MM.1S (cell line): ENCODE results near the gene USP24.

Experiments
- DNase-seq: peaks from one replicate; pipeline ENCODE4 v3.0.0-alpha.2; 2015
- H2AFZ ChIP-seq: fragments of 300-600 bp; sonication (generic); 2 replicates; pipeline ENCODE4 v1.6.0; 2016; ENCODE audit warnings: antibody characterized with exemption, low read length
- H3F3A ChIP-seq: fragments of 300-600 bp; sonication (generic); 2 replicates; pipeline ENCODE4 v1.6.1; 2016; ENCODE audit warnings: mild to moderate bottlenecking, antibody characterized with exemption, low read length, moderate library complexity, mixed read lengths; ENCODE audit not compliant: insufficient read depth
- H3K27ac ChIP-seq: fragments of 300-600 bp; sonication (generic); 2 replicates; pipeline ENCODE4 v1.5.1; 2016; ENCODE audit warnings: mild to moderate bottlenecking, low read length
- H3K27me3 ChIP-seq: fragments of 300-600 bp; sonication (generic); replicated peaks from 2 replicates; pipeline ENCODE4 v1.6.0; 2016; ENCODE audit warnings: low read length; ENCODE audit not compliant: insufficient read depth
- H3K36me3 ChIP-seq: fragments of 300-600 bp; sonication (generic); replicated peaks from 2 replicates; pipeline ENCODE4 v1.6.1; 2016; ENCODE audit warnings: mild to moderate bottlenecking, low read length, mixed read lengths; ENCODE audit not compliant: insufficient read depth
- H3K4me1 ChIP-seq: fragments of 300-600 bp; sonication (generic); 2 replicates; pipeline ENCODE4 v1.6.1; 2016; ENCODE audit warnings: low read length, mixed read lengths
- H3K4me2 ChIP-seq: fragments of 300-600 bp; sonication (generic); 2 replicates; pipeline ENCODE4 v1.6.0; 2016; ENCODE audit warnings: low read depth, low read length
- H3K4me3 ChIP-seq: fragments of 300-600 bp; sonication (generic); 2 replicates; pipeline ENCODE4 v1.5.1; 2016; ENCODE audit warnings: low read length, mixed read lengths
- H3K79me2 ChIP-seq: fragments of 300-600 bp; sonication (generic); 2 replicates; pipeline ENCODE4 v1.6.1; 2016; ENCODE audit warnings: mixed run types, low read length, mixed read lengths
- H3K9ac ChIP-seq: fragments of 300-600 bp; sonication (generic); 2 replicates; pipeline ENCODE4 v1.6.1; 2016; ENCODE audit warnings: low read length, mixed read lengths
- H3K9me2 ChIP-seq: fragments of 300-600 bp; sonication (generic); replicated peaks from 2 replicates; pipeline ENCODE4 v1.6.1; 2016; ENCODE audit warnings: mild to moderate bottlenecking, low read length, mixed read lengths; ENCODE audit not compliant: insufficient read depth
- H3K9me3 ChIP-seq: fragments of 300-600 bp; sonication (generic); replicated peaks from 2 replicates; pipeline ENCODE4 v1.6.1; 2016; ENCODE audit warnings: mild to moderate bottlenecking, low read length, mixed read lengths; ENCODE audit not compliant: insufficient read depth
- H4K20me1 ChIP-seq: fragments of 300-600 bp; sonication (generic); 2 replicates; pipeline ENCODE4 v1.6.1; 2016; ENCODE audit warnings: mild to moderate bottlenecking, low read length, moderate library complexity, mixed read lengths; ENCODE audit not compliant: insufficient read depth
- EZH2 ChIP-seq: fragments of 300-600 bp; sonication (generic); optimal IDR thresholded peaks from 2 replicates; pipeline ENCODE3; 2017; ENCODE audit warnings: low read depth, mild to moderate bottlenecking, antibody characterized with exemption, low read length, mixed read lengths
- EZH2phosphoT487 ChIP-seq: fragments of 300-600 bp; sonication (generic); IDR thresholded peaks from 2 replicates; pipeline ENCODE4 v1.6.1; 2018; ENCODE audit warnings: antibody characterized with exemption, low read length
- TF ChIP-seq, protein P1 (sequence below): fragments of 300-600 bp; sonication (generic); IDR thresholded peaks from 2 replicates; pipeline ENCODE4 v1.5.1; 2016; ENCODE audit warnings: antibody characterized with exemption, low read length, mixed read lengths

Gene USP24

DNA sequence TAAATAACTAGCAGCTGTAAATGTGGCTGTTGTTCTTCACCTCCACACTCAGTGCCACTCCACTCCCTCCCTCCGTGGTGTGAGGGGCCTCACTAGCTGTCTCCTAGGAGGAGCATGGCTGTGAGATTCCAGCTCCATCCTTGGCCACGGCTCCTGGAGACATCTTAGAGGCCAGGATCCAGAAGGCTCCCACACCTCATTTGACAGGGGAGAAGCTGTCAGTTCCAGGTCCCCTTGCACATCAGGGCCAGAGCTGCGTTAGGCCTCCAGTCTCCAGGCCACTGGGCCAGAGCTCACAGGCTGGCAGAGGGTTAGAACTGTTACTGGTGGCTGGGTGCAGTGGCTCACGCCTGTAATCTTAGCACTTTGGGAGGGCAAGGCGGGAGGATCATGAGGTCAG, 160.8 kb downstream of the USP24 start:
- no peaks in the 10 kb centered on the region for H3K36me3 ChIP-seq
- no peak overlapping the region for H3K27ac ChIP-seq
- H3K27me3 ChIP-seq, result no peaks in the 10 kb centered on the region
- H3K4me2 ChIP-seq, result no peak overlapping the region
- no peaks in the 10 kb centered on the region for H4K20me1 ChIP-seq
- no peaks in the 10 kb centered on the region for H3F3A ChIP-seq
- no peaks in the 10 kb centered on the region for H3K79me2 ChIP-seq
- DNase-seq, result no peak
- H3K9me3 ChIP-seq, result no peaks in the 10 kb centered on the region
- H2AFZ ChIP-seq, result no peak overlapping the region
- H3K9ac ChIP-seq, result no peak overlapping the region
- no peak for TF ChIP-seq EZH2phosphoT487
- TF ChIP-seq, protein P1, sequence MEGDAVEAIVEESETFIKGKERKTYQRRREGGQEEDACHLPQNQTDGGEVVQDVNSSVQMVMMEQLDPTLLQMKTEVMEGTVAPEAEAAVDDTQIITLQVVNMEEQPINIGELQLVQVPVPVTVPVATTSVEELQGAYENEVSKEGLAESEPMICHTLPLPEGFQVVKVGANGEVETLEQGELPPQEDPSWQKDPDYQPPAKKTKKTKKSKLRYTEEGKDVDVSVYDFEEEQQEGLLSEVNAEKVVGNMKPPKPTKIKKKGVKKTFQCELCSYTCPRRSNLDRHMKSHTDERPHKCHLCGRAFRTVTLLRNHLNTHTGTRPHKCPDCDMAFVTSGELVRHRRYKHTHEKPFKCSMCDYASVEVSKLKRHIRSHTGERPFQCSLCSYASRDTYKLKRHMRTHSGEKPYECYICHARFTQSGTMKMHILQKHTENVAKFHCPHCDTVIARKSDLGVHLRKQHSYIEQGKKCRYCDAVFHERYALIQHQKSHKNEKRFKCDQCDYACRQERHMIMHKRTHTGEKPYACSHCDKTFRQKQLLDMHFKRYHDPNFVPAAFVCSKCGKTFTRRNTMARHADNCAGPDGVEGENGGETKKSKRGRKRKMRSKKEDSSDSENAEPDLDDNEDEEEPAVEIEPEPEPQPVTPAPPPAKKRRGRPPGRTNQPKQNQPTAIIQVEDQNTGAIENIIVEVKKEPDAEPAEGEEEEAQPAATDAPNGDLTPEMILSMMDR, result no peak
- TF ChIP-seq EZH2, result no peak
- no peak overlapping the region for H3K4me3 ChIP-seq
- no peaks in the 10 kb centered on the region for H3K4me1 ChIP-seq
- no peaks in the 10 kb centered on the region for H3K9me2 ChIP-seq

DNA sequence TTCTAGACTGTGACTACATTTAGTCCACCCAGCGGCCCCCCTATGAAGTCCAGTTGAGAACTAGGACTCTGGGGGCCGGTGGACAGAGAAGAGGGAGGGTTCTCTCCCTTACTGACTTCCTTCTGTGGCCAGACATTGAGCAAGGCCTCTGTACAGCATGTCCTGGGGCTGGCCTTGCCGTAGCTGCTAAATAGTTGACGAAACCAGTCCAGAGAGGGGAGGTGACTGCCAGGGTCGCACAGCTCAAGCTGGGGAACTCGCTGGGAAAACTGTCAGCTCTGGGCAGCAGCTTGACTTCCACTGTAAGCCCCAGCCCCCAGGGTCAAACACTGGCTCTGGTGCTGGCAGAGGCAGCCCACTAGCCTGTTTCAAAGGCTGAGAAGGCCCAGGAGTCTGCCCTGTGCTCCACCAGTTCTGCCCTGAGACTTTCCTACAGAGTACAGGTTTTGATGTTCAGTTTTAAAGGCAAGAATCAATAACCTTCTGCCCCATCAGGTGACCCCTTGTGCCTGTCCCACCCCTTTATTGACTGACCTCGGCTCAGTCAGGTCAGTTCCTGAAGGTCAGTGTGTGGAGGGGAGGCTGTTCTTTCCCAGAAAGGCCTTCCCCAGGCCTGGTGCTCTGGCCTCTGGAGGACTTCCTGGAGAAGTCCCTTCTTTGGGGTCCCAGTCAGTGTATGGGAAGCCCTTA, 161.8 kb downstream of the USP24 start:
- DNase-seq, result no peak
- H3K4me2 ChIP-seq, result no peak overlapping the region
- no peak overlapping the region for H3K4me3 ChIP-seq
- H3K9me2 ChIP-seq, result no peaks in the 10 kb centered on the region
- no peaks in the 10 kb centered on the region for H3K27me3 ChIP-seq
- H3K9ac ChIP-seq, result no peak overlapping the region
- no peak overlapping the region for H3K27ac ChIP-seq
- no peak for TF ChIP-seq EZH2
- TF ChIP-seq EZH2phosphoT487, result no peak
- TF ChIP-seq, protein P1, result no peak
- H3K79me2 ChIP-seq, result no peaks in the 10 kb centered on the region
- H3K9me3 ChIP-seq, result no peaks in the 10 kb centered on the region
- H3F3A ChIP-seq, result no peaks in the 10 kb centered on the region
- H2AFZ ChIP-seq, result no peak overlapping the region
- no peaks in the 10 kb centered on the region for H3K36me3 ChIP-seq
- no peaks in the 10 kb centered on the region for H4K20me1 ChIP-seq
- H3K4me1 ChIP-seq, result no peaks in the 10 kb centered on the region

DNA sequence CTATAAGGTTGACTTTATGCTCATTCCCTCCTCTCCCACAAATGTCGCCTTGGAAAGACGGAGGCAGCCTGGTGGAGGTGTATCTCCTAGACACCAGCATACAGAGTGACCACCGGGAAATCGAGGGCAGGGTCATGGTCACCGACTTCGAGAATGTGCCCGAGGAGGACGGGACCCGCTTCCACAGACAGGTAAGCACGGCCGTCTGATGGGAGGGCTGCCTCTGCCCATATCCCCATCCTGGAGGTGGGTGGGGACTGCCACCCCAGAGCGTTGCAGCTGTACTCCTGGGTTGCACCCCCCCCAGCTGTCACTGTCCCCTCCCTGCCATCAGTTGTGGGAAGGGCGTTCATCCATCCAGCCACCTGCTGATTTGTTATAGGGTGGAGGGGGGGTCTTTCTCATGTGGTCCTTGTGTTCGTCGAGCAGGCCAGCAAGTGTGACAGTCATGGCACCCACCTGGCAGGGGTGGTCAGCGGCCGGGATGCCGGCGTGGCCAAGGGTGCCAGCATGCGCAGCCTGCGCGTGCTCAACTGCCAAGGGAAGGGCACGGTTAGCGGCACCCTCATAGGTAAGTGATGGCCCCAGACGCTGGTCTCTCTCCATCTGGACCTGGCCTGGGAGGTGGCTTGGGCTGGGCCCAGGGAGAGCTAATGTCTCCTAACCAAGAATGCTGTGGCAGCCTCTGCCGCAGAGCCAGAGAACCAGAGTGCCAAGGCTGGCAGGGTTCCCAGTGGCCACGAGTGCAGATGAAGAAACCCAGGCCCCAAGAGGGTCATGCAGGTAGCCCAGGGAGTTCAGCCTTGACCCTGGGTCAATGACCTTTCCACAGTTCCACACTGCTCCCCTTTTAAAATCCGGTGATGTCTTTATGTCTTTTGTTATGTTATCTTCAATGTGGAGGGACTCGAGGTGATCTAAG, 162.7 kb downstream of the USP24 start:
- H3K9ac ChIP-seq, result no peak overlapping the region

More for the DNA sequence above, 162.7 kb downstream of the USP24 start:
- Histone ChIP-seq H4K20me1 (no peaks in the 10 kb centered on the region), H3F3A (no peaks in the 10 kb centered on the region), H3K27ac (no peak overlapping the region), H3K4me3 (no peak overlapping the region), H3K27me3 (no peaks in the 10 kb centered on the region), H3K4me1 (no peaks in the 10 kb centered on the region), H3K9me2 (no peaks in the 10 kb centered on the region), H3K79me2 (no peaks in the 10 kb centered on the region), H3K9me3 (no peaks in the 10 kb centered on the region), H3K4me2 (no peak overlapping the region), H2AFZ (no peak overlapping the region), H3K36me3 (no peaks in the 10 kb centered on the region)
- TF ChIP-seq EZH2, result no peak
- TF ChIP-seq, protein P1, result no peak
- no peak for TF ChIP-seq EZH2phosphoT487
- DNase-seq, result no peak
